Measurements from ENCODE around the gene TKFC.

The TKFC gene

DNA sequence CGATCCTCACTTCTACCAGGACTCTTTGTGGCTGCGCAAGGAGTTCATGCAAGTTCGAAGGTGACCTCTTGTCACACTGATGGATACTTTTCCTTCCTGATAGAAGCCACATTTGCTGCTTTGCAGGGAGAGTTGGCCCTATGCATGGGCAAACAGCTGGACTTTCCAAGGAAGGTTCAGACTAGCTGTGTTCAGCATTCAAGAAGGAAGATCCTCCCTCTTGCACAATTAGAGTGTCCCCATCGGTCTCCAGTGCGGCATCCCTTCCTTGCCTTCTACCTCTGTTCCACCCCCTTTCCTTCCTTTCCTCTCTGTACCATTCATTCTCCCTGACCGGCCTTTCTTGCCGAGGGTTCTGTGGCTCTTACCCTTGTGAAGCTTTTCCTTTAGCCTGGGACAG lies 35.6 kb downstream of the TKFC start:
- no peak overlapping the region for H3K4me3 ChIP-seq (ENCODE audit: low read length)
- TF ChIP-seq, protein P1, sequence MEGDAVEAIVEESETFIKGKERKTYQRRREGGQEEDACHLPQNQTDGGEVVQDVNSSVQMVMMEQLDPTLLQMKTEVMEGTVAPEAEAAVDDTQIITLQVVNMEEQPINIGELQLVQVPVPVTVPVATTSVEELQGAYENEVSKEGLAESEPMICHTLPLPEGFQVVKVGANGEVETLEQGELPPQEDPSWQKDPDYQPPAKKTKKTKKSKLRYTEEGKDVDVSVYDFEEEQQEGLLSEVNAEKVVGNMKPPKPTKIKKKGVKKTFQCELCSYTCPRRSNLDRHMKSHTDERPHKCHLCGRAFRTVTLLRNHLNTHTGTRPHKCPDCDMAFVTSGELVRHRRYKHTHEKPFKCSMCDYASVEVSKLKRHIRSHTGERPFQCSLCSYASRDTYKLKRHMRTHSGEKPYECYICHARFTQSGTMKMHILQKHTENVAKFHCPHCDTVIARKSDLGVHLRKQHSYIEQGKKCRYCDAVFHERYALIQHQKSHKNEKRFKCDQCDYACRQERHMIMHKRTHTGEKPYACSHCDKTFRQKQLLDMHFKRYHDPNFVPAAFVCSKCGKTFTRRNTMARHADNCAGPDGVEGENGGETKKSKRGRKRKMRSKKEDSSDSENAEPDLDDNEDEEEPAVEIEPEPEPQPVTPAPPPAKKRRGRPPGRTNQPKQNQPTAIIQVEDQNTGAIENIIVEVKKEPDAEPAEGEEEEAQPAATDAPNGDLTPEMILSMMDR (conservative IDR thresholded peaks at IDR 0.05; ENCODE audit: low read length), result no peak
- no peak for DNase-seq (ENCODE audit: low read depth)

DNA sequence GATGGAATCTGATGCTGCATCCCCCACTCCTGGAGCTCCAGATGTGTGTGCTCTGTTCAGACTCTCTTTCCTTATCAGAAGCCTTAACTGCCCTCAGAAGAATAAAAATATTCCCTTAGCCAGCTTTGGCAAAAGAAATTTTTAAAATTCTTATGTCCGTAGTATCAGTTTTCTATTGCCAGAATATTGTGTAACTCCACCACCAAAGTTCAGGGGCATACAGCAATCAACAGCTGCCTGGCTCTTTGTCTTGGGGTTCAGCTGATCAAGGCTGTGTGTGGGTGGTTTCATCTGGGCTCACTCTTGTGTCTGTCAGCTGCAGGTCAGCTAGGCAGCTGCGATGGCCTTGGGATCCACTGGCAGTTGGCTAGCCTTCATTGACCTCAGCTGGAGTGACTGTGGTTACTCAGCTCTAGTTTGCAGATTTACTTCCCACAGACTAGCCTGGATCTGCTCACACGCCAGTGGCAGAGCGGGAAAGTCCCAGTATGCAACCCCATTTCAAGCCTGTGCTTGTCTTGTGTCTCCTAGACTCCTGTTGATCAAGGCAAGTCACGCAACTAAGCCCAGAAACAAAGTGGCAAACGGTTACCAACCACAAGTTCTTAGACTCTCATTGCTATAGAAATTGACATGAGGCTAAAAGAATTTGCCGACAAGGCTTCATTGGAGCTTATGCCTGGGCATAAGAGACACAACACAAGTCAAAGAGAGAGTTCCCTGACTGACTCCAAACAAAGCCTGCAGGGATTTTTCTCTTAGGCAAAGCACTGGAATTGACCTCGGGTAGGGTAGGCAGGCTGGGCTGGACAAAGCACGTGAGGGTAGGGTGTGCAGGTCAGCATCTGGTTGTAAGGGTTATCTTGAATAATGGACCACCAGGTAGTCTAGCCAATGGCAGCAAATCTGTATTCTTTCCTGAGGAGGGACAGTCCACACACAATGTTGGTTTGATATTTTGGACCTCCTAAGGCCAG lies 36.6 kb downstream of the TKFC start:
- H3K4me3 ChIP-seq (ENCODE audit: low read length), result no peak overlapping the region
- TF ChIP-seq, protein P1 (conservative IDR thresholded peaks at IDR 0.05; ENCODE audit: low read length), result no peak
- peak; percentile 90 for DNase-seq (ENCODE audit: low read depth)

DNA sequence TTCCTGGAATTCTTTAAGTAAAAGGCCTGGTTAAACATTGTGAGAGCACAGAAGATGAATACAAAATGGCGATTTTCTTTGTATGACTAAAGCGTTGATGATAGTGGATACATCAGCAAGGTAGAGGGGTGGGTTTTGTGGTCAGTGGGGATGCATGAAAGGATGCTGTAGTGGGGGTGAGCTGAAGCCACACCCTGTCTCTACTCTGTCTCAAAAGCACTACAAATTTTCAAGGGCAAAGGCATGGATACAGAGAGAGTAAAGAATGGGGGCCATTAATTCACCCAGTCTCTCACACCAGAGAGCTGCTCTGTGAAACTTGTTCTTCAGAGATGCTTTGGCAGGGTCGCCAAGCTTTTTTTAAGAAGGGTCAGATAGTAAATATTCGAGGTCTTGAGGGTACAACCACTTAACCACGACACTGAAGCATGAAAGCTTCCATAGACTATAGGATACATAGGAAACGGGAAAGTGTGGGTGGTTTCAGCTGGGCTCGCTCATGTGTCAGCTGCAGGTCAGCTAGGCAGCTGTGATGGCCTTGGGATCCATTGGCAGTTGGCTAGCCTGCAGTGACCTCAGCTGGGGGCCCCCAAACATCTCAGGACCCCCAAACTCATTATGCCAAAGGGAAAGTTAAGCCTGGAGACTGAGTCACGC lies 37.4 kb downstream of the TKFC start:
- no peak for DNase-seq (ENCODE audit: low read depth)
- TF ChIP-seq, protein P1 (conservative IDR thresholded peaks at IDR 0.05; ENCODE audit: low read length), result no peak
- no peak overlapping the region for H3K4me3 ChIP-seq (ENCODE audit: low read length)

DNA sequence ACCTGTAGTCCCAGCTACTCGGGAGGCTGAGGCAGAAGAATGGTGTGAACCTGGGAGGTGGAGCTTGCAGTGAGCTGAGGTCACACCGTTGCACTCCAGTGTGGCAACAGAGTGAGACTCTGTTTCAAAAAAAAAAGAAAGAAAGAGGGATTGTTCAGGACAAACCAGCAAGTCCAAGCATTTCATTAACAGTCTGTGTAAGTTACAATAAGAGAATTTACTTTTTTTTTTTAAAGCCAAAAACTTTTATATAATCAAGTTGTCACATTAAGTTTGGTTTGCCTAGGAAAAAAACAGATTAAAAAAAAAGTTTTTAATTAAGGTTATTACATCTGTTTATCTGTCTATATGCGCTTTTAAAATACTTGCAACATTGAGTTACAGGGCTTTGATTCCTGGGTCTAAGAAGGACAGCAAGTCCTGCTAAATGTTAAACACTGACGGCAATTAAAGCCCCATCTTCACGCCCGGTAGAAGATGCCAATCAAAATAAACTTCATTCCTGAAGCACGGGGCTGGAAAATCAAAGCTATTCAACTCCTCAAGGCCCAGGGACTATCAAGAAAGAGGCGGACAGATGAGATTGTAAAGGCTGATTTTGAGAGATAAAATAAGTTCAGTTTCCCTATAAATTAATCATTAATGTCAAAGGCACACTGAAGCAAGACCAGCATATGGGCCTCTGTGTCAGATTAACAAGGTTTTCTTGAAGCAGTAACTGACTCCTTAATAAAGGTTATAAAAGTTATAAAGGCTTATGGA lies 39.8 kb downstream of the TKFC start:
- TF ChIP-seq, protein P1 (conservative IDR thresholded peaks at IDR 0.05; ENCODE audit: low read length), result no peak
- no peak for DNase-seq (ENCODE audit: low read depth)

DNA sequence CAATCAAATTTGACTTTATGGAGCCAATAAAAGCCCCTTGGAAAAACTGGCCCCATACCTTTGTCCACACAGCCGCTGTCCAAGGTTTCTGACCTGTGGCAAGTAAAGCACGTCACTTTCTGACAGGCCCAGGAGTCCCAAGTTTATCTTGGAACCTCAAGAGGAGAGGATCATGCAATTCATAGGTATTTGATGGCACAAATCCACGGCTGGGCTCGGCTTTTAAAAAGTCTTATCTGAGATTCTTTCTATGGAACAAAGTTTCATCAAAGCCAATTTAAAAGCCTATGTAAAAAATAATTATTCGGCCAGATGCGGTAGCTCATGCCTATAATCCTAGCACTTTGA lies 42.7 kb downstream of the TKFC start:
- H3K4me3 ChIP-seq (ENCODE audit: low read length), result no peak overlapping the region
- no peak for DNase-seq (ENCODE audit: low read depth)
- TF ChIP-seq, protein P1 (conservative IDR thresholded peaks at IDR 0.05; ENCODE audit: low read length), result no peak

More for the DNA sequence above, 39.8 kb downstream of the TKFC start:
- H3K4me3 ChIP-seq (ENCODE audit: low read length), result no peak overlapping the region

DNA sequence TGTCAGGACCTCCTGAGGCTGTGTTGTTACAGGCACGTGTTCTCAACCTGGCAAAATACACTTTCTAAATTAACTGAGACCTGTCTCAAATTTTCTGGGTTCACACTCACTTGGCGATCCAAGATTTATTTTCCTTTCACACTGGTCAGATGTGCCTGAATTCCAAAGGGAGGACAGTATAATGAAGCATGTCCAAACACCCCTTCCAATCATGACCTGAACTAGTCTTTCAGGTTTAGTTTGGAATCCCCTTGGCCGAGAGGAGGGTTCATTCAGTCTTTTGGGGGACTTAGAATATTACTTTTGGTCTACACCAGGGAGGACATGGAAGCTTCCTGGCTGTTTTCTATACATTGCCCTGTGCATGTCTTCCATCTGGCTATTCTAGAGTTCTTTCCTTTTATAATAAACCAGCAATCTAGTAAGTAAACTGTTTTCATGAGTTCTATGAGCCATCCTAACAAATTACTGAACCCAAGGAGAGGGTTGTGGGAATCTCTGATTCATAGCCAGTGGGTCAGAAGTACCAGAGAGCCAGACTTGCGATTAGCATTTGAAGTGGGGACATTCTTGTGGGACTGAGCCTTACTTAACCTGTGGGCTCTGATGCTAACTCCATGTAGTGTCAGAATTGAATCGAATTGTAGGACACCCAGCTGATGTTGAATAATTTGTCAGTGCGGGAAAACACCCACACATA lies 44.6 kb downstream of the TKFC start:
- DNase-seq (ENCODE audit: low read depth), result peak; percentile 60
- TF ChIP-seq, protein P1 (conservative IDR thresholded peaks at IDR 0.05; ENCODE audit: low read length), result no peak
- no peak overlapping the region for H3K4me3 ChIP-seq (ENCODE audit: low read length)
